Glomerular endothelial cell (primary cell): ENCODE results near the gene CFAP126. TPM values are rescaled to one million over a fixed set of nuclear protein-coding genes. Genes with fewer than 3 reads are reported as not detected.
"Not testable (repeated sequence)": the region's sequence is repeated elsewhere in the genome, so short reads cannot be mapped to it uniquely, and the experiment has no call there.

Source experiments
- DNase-seq: peaks from one replicate; pipeline ENCODE4 v3.0.0-alpha.2; 2011; ENCODE audit warnings: low read depth, low spot score; ENCODE audit errors: extremely low read depth
- total RNA-seq: library from RNA; depleted of rRNA; stranded (reverse); fragments of >200 nt; gene quantifications from 2 replicates; pipeline ENCODE4 v1.2.3, GENCODE V29; 2015

Gene CFAP126
- total RNA-seq, 1 donor from 2014 or later: not detected

DNA sequence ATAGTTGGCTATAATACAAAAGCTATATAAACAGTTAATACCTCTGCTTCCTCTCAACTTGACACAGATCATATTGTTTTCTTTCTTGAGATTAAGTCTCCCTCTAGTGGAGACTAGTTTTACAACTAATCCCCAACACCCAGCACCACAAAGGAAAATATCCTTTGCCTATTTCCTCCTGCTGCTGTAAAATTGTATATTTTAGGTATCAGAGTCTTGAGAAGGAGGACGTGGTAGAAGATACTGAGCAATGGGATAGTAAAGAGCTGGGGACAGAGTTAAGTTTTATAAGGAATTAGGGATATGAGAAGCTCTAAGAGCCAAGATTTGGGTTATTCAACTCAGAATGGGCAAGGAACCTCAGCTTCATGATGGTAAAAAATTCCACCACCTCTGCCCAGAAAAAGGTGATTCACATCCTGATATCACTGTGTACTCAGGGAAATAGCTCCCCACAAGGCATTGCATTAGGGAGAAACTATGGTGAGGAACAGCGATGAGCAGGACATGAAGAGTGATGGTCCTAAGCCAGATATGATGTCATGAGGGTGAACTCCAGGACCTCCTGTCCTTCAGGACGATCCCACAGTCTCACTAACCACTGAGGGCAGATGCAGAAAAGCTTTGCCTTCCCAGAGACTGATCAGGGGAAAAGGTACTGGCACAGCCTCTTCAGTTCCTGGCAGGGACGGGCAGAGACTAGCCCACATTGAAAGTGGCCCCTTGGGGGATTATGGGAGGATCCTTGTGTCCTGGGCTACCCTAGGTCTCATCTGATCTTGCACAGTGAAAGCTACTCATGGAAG lies 14.7 kb upstream of the CFAP126 start:
- DNase-seq: no peak

DNA sequence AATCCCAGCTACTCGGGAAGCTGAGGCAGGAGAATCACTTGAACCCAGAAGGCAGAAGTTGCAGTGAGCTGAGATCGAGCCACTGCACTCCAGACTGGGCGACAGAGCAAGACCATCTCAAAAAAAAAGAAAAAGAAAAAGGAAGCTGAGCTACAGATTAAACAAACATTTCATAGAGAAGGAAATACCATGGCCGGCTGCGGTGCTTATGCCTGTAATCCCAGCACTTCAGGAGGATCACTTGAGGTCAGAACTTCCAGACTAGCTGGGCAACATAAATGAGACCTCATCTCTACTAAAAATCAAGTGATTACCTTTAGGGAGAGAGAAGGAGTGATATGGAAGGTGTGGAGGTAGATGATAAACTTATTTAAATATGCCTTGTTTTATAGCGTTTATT lies 14.0 kb upstream of the CFAP126 start:
- DNase-seq: no peak

DNA sequence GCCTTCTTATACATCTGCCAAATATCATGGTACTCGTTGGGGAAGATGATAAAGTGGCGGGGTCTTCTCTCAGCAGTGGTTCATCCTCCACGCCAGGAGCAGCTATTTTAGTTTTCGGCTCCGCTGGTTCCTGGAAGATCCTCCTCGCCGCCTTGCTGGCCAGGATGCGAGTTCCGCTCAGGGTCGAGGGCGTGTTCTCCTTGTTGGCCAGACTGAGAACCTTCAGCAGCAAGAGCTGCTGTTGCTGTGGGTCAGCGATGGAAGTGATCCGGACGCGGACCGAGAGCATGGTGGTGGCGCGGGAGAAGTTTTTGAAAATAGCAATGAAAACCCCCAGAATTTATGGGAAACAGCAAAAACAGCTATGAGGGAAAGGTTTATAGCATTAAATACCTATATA lies 11.4 kb upstream of the CFAP126 start:
- no peak for DNase-seq

DNA sequence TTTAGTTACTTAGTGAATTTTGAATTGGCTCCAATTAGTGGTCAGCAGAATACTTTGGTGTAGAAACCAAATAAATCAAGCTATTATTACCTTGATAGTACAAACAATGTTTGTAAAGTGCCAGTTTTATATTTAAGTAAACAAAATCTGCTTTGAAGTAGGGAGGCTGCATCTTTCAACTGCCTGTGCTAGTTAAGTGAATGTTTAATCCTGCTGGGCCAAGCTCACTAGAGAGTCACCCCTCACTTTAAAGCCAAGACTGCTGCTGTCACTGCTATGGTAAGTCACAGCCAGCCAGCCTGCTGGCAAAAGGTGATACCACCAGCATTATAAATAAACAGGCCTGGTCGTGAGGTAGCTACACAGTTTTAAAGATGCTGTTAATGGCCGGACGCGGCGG lies 10.3 kb upstream of the CFAP126 start:
- DNase-seq: no peak

DNA sequence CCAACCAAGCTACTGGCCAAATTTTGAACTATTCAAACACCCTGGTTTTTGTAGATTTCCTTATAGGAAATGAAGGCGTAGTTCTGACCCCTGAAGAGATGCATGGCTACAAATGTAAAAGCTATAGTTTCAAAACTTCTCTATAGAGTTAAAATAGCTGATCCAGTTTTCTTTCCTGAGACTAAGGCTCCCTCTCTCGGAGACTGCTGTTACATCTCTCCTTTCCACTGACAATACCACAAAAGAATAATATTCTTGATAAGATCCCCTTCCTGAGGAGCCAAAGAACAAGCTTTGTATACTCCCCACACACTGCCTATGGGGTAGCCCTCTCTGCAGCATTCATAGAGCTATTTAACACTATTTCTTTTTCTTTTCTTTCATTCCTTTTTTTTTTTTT lies 6.7 kb upstream of the CFAP126 start:
- no peak for DNase-seq

DNA sequence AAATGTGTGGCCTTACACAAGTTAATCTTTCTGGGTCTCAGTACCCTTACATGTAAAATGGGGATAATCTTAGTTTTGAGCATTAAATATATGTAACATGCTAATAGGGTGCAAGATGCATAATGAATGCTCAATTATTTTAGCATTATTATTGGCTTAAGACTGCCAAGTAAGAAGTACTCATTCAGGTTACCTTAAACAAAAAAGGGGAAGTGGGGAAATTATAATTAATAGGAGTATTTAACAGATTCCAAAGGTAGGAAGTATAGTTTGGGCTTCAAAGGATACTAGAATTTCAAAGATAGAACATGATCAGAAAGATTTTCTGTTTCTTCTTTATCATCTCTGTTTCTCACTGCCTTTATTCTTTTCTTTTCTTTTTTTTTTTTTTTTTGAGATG lies 5.8 kb upstream of the CFAP126 start:
- no peak for DNase-seq

DNA sequence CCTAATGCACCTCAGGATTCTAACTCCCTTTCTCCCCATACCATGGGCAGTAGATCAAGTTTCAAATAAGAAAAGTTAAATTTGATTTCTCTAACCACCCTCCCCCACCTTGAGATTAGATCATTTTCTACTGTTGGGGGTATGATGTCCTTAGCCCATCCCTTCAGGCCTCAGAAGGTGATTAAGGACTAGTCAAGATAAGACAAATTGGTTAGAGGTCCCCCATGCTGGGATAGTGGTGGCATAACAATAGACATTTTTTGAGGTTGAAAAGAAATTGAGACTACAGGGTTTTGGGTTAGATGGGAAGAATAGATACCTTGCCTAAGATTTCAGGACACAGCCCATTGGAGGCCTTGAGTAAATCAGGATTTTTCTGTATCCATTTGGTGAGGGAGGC lies 2.5 kb downstream of the CFAP126 start:
- no peak for DNase-seq

DNA sequence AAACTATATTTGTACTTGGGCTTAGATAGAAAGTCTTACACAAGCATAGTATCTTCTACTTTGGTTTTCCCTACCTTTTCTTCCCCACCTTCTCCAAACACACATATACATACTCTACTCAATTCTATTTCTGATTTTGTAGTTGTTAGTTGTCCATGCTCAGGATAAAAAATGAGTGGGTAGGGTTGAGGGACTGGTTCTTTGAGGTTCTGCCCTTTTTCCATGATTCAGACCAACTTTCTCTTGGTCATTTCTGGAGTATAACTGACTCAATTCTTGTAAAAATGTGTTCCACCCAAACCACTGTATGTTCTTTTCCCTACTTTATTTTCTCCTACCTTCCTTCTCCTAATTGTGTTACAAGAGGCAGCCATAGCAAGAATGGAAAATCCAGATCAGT lies 3.3 kb downstream of the CFAP126 start:
- DNase-seq: no peak

DNA sequence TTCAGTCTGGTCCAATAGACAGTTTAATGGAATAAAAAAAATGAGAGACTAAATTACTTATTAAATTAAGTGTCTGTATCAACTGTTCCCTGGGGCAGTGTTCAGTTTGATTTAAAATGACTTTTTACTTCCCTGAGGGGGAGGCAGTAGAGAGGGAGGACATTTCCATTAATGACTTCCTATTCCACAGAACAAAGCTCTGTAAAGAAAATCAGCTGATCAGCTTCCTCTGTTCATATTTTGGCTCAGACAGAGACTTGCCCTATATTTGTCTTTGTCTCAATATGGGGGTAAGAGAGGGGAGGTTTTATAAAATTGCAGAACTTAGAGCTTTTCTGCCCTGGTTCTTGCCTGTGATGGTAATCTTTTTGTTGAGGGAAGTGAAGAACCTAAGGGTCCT lies 8.4 kb downstream of the CFAP126 start:
- DNase-seq: no peak

DNA sequence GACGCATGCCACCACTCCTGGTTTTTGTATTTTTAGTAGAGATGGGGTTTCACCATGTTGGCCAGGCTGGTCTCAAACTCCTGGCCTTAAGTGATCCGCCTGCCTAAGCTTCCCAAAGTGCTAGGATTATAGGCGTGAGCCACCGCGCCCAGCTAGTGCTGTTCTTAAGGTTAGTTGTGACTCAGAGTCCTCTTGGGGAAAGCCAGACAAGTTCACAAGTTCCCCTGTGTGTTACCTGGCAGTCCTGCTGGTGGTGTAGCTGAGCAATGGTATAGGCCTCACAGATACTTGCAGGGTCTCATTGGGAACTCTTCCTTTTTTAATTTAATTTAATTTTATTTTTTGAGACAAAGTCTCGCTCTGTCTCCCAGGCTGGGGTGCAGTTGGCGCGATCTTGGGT lies 10.6 kb downstream of the CFAP126 start:
- no peak for DNase-seq

DNA sequence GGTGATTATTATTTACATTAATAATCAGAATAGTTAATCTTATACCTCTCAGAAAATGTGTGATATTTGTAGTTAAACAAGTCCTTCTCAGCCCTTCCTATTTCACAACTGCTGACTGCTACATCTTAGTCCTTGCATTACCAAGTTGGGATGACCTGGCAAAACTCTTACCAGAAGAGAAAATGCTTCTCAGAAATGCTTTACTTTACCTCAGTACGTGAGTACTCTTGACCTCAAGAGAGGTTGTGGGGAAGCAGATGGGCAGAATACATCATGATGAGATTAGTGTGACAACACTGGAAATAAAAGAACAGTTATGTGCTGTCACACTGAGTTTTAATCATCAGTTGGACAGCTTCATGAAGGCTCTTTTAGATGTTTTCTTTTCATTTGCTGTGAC lies 16.2 kb downstream of the CFAP126 start:
- no peak for DNase-seq

DNA sequence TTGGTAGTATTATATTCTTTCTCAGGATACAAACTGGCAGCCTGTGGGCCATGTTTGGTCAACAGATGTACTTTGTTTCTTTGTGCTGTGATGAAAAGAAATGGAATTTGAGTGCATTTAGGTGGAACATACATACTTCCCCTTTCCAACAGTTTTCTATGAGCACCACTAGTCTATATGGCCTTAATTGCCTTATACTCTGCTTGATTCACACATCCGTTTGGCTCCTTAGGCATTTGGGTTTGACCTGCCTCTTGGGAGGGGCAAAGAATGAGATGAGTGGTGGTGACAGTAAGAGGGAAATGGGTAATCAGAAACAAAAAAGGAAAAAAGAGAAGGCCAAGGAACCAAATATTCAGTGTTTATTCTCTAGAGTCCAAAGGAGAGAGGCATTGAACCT lies 17.0 kb downstream of the CFAP126 start:
- DNase-seq: no peak

DNA sequence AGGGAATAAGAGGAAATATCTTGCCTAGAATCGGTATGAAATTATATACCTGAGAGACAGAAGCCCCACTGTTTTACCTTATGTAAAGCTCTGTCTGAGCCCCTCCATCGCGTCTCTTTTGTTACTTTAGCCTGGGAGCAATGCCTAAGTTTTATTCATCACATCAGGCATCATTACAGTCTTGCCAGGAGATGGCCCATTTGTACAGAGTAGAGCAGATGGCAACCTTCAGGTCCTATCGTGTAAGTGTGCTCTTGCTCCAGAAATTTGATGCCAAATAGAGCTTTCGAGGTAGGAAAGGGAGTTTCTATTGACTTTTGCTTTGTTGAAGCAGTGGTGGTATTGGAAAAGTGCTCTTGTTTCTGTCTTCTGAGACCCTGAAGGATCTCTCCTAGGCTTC lies 24.9 kb downstream of the CFAP126 start:
- no peak for DNase-seq

DNA sequence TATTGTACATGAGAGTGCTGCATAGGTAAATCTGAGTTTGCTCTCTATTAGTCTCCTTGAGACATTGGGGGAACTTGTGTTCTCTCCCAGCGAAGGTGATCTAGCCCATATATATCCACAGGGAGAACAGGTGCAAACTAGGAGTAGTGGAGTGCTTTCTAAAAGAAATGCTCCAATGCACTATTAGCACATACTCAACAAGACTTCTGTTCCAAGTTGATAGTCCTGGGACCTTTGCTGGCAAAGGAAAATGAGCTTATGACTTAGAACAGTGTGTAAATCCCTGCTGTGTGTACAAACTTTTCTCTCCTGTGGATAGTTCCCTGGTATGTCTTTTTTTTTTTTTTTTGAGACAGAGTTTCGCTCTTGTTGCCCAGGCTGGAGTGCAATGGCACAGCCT lies 25.5 kb downstream of the CFAP126 start:
- no peak for DNase-seq

DNA sequence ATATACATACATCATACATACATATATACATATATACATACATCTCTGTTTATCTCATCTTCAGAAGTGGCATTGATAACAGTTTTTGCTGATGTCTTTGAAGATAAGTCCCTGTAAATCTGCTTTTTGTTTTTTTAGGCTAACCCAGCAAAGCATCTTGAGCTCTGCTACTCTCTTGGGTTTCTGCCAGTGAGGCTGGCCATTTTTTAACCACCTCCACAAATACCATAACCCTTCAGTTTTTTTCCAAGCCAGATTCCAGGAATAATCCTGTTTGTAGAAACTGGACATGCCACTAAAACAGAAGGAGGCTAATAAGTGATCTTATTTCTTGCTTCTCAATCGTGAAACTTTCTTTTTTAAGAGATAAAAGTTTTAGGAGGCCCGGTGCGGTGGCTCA lies 31.9 kb downstream of the CFAP126 start:
- DNase-seq: no peak

DNA sequence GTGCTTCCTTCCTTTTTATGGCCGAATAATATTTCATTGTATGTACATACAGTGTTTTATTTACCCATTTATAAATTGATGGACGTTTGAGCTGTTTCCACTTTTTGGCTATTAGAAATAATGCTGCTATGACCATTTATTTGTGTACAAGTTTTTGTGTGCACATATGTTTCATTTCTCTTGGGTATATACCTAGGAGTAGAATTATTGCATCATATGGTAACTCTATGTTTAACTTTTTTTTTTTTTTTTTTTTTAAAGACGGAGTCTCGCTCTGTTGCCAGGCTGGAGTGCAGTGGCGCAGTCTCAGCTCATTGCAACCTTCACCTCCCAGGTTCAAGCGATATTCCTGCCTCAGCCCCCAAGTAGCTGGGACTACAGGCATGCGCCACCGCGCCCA lies 34.5 kb downstream of the CFAP126 start:
- no peak for DNase-seq

DNA sequence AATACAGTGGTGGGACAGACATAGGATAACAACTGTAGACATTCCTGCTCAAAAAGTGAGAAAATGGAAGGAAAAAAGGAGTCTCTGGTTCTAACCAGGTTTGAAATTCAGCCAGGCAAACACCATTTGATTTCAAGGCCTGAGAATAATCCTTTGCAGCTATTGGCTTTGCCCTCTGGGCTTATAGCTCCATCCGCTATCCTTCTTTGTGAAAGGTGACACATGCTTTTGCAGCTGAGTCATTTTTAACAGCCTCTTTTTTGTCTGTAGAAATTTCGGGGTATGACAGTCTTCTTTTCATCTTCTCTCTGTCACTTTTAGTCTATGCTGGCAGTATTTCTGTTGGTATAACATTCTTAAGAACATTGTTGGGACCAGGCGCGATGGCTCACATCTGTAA lies 37.3 kb downstream of the CFAP126 start:
- DNase-seq: no peak

DNA sequence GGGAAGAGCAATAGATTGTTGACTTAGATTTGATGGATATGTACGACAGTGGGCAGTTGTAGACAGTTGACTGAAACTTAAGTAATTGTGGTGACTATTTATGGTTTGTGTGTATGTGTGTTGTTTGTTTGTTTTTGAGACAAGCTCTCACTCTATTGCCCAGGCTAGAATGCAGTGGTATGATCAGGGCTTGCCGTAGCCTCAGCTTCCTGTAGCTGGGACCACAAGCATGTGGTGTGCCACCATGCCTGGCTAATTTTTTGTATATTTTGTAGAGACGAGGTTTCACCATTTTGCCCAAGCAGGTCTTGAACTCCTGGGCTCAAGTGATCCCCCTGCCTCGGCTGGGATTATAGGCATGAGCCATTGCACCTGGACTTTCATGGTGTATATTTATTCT lies 43.7 kb downstream of the CFAP126 start:
- DNase-seq: no peak

DNA sequence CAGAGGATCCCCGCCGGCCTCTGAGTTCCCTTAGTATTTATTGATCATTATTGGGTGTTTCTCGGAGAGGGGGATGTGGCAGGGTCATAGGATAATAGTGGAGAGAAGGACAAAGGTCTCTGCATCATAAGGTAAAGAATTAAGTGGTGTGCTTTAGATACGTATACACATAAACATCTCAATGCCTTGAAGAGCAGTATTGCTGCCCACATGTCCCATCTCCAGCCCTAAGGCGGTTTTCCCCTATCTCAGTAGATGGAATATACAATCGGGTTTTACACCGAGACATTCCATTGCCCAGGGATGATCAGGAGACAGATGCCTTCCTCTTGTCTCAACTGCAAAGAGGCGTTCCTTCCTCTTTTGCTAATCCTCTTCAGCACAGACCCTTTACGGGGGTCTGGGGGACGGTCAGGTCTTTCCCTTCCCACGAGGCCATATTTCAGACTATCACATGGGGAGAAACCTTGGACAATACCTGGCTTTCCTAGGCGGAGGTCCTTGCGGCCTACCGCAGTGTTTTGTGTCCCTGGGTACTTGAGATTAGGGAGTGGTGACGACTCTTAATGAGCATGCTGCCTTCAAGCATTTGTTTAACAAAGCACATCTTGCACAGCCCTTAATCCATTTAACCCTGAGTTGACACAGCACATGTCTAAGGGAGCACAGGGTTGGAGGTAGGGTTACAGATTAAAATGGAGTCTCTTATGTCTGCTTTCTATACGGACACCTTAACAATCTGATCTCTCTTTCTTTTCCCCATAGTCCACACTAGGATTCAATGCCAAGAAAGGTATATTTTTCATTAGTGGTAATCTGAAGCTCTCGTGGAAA lies 51.6 kb downstream of the CFAP126 start:
- not testable (repeated sequence) for DNase-seq
